SK-N-SH (cell line): Measurements from ENCODE around the gene NOTO. TPM values are rescaled to one million over a fixed set of nuclear protein-coding genes. Genes with fewer than 3 reads are reported as not detected.

Experiments
- CTCF ChIA-PET: fragments of 300-600, 350-600 bp; formaldehyde crosslinking; extraction: SDS; loops from one replicate; lab custom pipeline; 2021; lab: Yijun Ruan, JAX
- POLR2A ChIA-PET: fragments of 350-600 bp; sonication (Branson Sonifier 250); formaldehyde crosslinking; extraction: SDS; loops from one replicate; lab custom pipeline; 2020; ENCODE audit warnings: antibody characterized with exemption, inconsistent platforms; lab: Yijun Ruan, JAX
- DNase-seq: peaks from one replicate; pipeline ENCODE4 v3.0.0; 2012
- H2AFZ ChIP-seq: fragments of 200-600 bp; sonication (generic); 2 replicates; pipeline ENCODE4 v1.8.1; 2016; ENCODE audit warnings: antibody characterized with exemption, mild to moderate bottlenecking, low read depth
- H3F3A ChIP-seq: fragments of 200-600 bp; sonication (generic); replicated peaks from 2 replicates; pipeline ENCODE3; 2016; ENCODE audit warnings: antibody characterized with exemption, mild to moderate bottlenecking; ENCODE audit not compliant: insufficient read depth
- H3K27ac ChIP-seq, 2 experiments: fragments of 200-500 bp in 1 of 2; fragments of 200-600 bp in 1 of 2; sonication (Bioruptor generic) in 1 of 2; sonication (generic), shearing (Covaris generic) in 1 of 2; 2 replicates each; pipeline versions ENCODE4 v1.5.1 to v1.6.1; 2014 to 2016; ENCODE audit warnings: low read depth in 2 of 2, inconsistent platforms in 1 of 2, low read length in 1 of 2, mild to moderate bottlenecking in 1 of 2, mixed read lengths in 1 of 2
- H3K27me3 ChIP-seq: fragments of 200-600 bp; sonication (generic), shearing (Covaris generic); 2 replicates; pipeline ENCODE4 v1.6.1; 2016; ENCODE audit warnings: mixed run types; ENCODE audit not compliant: insufficient read depth
- H3K36me3 ChIP-seq, 2 experiments: fragments of 200-500 bp in 1 of 2; fragments of 200-600 bp in 1 of 2; sonication (Bioruptor generic) in 1 of 2; sonication (generic) in 1 of 2; replicated peaks in 1 of 2; 2 replicates each; pipeline versions ENCODE3 to v1.5.1; 2014 to 2016; ENCODE audit warnings: low read length in 1 of 2, mild to moderate bottlenecking in 1 of 2; ENCODE audit not compliant: insufficient read depth in 2 of 2, control insufficient read depth in 1 of 2
- H3K4me1 ChIP-seq, 2 experiments: fragments of 200-500 bp in 1 of 2; fragments of 200-600 bp in 1 of 2; sonication (Bioruptor generic) in 1 of 2; sonication (generic), shearing (Covaris generic) in 1 of 2; 2 replicates each; pipeline versions ENCODE4 v1.5.1 to v1.6.1; 2014 to 2016; ENCODE audit warnings: low read depth in 1 of 2, low read length in 1 of 2, mixed run types in 1 of 2; ENCODE audit not compliant: insufficient read depth in 2 of 2, control insufficient read depth in 1 of 2
- H3K4me2 ChIP-seq: fragments of 200-600 bp; sonication (generic), shearing (Covaris generic); 2 replicates; pipeline ENCODE4 v1.6.1; 2017; ENCODE audit warnings: mixed run types
- H3K4me3 ChIP-seq, 2 experiments: fragments of 200-500 bp in 1 of 2; fragments of 200-600 bp in 1 of 2; sonication (Bioruptor generic) in 1 of 2; sonication (generic), shearing (Covaris generic) in 1 of 2; 2 replicates each; pipeline versions ENCODE4 v1.5.1 to v1.8.1; 2014 to 2016; ENCODE audit warnings: low read depth in 2 of 2, inconsistent platforms in 1 of 2, low read length in 1 of 2, mild to moderate bottlenecking in 1 of 2, mixed read lengths in 1 of 2, moderate library complexity in 1 of 2
- H3K79me2 ChIP-seq: fragments of 200-600 bp; sonication (generic); 2 replicates; pipeline ENCODE4 v1.8.1; 2017; ENCODE audit warnings: mild to moderate bottlenecking; ENCODE audit not compliant: insufficient read depth
- H3K9ac ChIP-seq: fragments of 200-600 bp; sonication (generic); 2 replicates; pipeline ENCODE4 v1.6.1; 2017; ENCODE audit warnings: mixed run types
- H3K9me2 ChIP-seq: fragments of 200-600 bp; sonication (generic); 2 replicates; pipeline ENCODE4 v1.6.1; 2017; ENCODE audit warnings: mixed run types
- H3K9me3 ChIP-seq: fragments of 200-600 bp; sonication (generic); 2 replicates; pipeline ENCODE4 v1.6.1; 2017; ENCODE audit warnings: mixed run types, mild to moderate bottlenecking, moderate library complexity
- H4K20me1 ChIP-seq: fragments of 200-600 bp; sonication (generic); 2 replicates; pipeline ENCODE4 v1.6.1; 2017; ENCODE audit warnings: mild to moderate bottlenecking, mixed run types; ENCODE audit not compliant: insufficient read depth
- CHD2 ChIP-seq: fragments of 150-350 bp; IDR thresholded peaks from 2 replicates; pipeline ENCODE4 v1.6.1; 2018; ENCODE audit warnings: low read length; ENCODE audit not compliant: partially characterized antibody
- FOSL2 ChIP-seq: IDR thresholded peaks from 2 replicates; pipeline ENCODE4 v1.4.0; 2012; ENCODE audit warnings: low read depth, mild to moderate bottlenecking, moderate library complexity, borderline replicate concordance
- FOXJ3 ChIP-seq: sonication (generic); formaldehyde crosslinking; IDR thresholded peaks from 2 replicates; pipeline ENCODE4 v1.5.1; 2020; ENCODE audit warnings: mild to moderate bottlenecking, missing genetic modification reagents
- GABPA ChIP-seq: IDR thresholded peaks from 2 replicates; pipeline ENCODE4 v1.4.0; 2012; ENCODE audit warnings: low read depth, mild to moderate bottlenecking
- JUND ChIP-seq: IDR thresholded peaks from 2 replicates; pipeline ENCODE4 v1.4.0; 2012
- NRF1 ChIP-seq: IDR thresholded peaks from 2 replicates; pipeline ENCODE4 v1.6.1; 2012; ENCODE audit warnings: low read depth, mild to moderate bottlenecking, low read length
- RXRA ChIP-seq: IDR thresholded peaks from 2 replicates; pipeline ENCODE4 v1.4.0; 2012; ENCODE audit warnings: low read depth, mild to moderate bottlenecking, borderline replicate concordance
- SIN3A ChIP-seq: IDR thresholded peaks from 2 replicates; pipeline ENCODE4 v1.6.1; 2012; ENCODE audit warnings: low read depth, mild to moderate bottlenecking, low read length, moderate library complexity, borderline replicate concordance
- YY1 ChIP-seq: IDR thresholded peaks from 2 replicates; pipeline ENCODE4 v1.4.0; 2012; ENCODE audit warnings: low read depth, mild to moderate bottlenecking
- WGBS: methylation state at CpG from one replicate; pipeline ENCODE4 v1.1.6; 2017; ENCODE audit warnings: low lambda C conversion rate; 5-methylcytosine and 5-hydroxymethylcytosine counted together
- polyA plus RNA-seq, 3 experiments: library from polyadenylated mRNA; depleted of rRNA; stranded (reverse); fragments of >200 nt; gene quantifications; 2 replicates each; pipeline ENCODE4 v1.2.3, GENCODE V29; 2012
- TF ChIP-seq, protein P1 (sequence below): IDR thresholded peaks from 2 replicates; pipeline ENCODE4 v1.6.1; 2012; ENCODE audit warnings: mild to moderate bottlenecking, low read depth, low read length, moderate library complexity
- TF ChIP-seq, protein P2 (sequence below): IDR thresholded peaks from 2 replicates; pipeline ENCODE4 v1.4.0; 2012; ENCODE audit warnings: low read depth, borderline replicate concordance
- TF ChIP-seq, protein P3 (sequence below): IDR thresholded peaks from 2 replicates; pipeline ENCODE4 v1.4.0; 2012; ENCODE audit warnings: low read depth, borderline replicate concordance

The NOTO gene
- polyA plus RNA-seq, 1 of the 3 experiments (the other 2 are of a cell fraction) = not detected

DNA sequence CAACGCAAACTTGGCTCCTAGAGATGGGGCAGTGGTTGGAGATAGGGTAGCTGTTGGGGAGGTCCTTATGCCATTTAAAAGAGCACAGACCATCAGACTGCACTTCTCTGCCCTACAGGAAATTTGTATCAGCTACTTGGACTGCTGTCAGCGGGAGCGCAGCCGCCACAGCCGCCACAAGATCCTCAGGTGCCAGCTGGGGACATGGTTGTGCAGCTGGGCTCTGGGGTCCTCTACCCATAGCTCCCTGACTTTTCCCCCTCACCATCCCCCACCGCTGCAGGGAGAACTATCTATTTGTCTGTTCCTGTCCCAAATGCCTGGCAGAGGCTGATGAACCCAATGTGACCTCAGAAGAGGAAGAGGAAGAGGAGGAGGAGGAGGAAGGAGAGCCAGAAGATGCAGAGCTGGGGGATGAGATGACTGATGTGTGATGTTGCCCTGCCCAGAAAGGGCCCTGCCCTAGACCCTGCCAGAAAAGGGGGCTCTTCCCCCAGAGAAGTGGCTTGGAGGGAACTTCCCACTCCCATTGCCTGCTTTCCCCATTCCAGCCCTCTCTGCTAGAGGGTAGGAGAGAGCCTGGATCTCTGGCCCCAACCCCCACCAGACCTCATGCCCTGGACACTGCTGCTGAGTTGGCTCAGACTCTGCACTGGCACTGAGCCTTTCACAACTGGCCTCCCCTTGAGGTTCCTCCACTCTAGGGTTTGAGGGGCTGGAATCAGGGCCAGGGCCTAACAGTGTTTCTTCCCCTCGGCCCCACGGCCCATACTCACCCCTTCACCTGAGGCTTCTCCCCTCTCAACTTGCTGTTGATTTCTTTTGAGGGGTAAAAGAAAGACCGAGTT, 23.4 kb downstream of the NOTO start:
- TF ChIP-seq FOSL2 = no peak
- TF ChIP-seq RXRA = no peak
- TF ChIP-seq, protein P1, sequence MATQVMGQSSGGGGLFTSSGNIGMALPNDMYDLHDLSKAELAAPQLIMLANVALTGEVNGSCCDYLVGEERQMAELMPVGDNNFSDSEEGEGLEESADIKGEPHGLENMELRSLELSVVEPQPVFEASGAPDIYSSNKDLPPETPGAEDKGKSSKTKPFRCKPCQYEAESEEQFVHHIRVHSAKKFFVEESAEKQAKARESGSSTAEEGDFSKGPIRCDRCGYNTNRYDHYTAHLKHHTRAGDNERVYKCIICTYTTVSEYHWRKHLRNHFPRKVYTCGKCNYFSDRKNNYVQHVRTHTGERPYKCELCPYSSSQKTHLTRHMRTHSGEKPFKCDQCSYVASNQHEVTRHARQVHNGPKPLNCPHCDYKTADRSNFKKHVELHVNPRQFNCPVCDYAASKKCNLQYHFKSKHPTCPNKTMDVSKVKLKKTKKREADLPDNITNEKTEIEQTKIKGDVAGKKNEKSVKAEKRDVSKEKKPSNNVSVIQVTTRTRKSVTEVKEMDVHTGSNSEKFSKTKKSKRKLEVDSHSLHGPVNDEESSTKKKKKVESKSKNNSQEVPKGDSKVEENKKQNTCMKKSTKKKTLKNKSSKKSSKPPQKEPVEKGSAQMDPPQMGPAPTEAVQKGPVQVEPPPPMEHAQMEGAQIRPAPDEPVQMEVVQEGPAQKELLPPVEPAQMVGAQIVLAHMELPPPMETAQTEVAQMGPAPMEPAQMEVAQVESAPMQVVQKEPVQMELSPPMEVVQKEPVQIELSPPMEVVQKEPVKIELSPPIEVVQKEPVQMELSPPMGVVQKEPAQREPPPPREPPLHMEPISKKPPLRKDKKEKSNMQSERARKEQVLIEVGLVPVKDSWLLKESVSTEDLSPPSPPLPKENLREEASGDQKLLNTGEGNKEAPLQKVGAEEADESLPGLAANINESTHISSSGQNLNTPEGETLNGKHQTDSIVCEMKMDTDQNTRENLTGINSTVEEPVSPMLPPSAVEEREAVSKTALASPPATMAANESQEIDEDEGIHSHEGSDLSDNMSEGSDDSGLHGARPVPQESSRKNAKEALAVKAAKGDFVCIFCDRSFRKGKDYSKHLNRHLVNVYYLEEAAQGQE = no peak
- no peak for TF ChIP-seq FOXJ3 (CRISPR knock-in tag)
- no peak for TF ChIP-seq CHD2
- TF ChIP-seq, protein P2, sequence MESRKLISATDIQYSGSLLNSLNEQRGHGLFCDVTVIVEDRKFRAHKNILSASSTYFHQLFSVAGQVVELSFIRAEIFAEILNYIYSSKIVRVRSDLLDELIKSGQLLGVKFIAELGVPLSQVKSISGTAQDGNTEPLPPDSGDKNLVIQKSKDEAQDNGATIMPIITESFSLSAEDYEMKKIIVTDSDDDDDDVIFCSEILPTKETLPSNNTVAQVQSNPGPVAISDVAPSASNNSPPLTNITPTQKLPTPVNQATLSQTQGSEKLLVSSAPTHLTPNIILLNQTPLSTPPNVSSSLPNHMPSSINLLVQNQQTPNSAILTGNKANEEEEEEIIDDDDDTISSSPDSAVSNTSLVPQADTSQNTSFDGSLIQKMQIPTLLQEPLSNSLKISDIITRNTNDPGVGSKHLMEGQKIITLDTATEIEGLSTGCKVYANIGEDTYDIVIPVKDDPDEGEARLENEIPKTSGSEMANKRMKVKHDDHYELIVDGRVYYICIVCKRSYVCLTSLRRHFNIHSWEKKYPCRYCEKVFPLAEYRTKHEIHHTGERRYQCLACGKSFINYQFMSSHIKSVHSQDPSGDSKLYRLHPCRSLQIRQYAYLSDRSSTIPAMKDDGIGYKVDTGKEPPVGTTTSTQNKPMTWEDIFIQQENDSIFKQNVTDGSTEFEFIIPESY = no peak
- no peak for TF ChIP-seq NRF1
- Histone ChIP-seq H4K20me1 (no peaks in the 10 kb centered on the region), H3F3A (no peaks in the 10 kb centered on the region), H2AFZ (no peak overlapping the region), H3K4me3 (no peak overlapping the region), H3K9me2 (no peaks in the 10 kb centered on the region), H3K27me3 (no peaks in the 10 kb centered on the region), H3K36me3 (peaks cover 13 to 45% of the 10 kb centered on the region in 2 experiments), H3K4me2 (no peak overlapping the region), H3K9ac (no peak overlapping the region), H3K79me2 (no peaks in the 10 kb centered on the region), H3K27ac (no peak overlapping the region), H3K9me3 (no peaks in the 10 kb centered on the region), H3K4me1 (no peaks in the 10 kb centered on the region)
- CTCF ChIA-PET = interaction anchor here (1.3 to 2.4 kb wide), 2 partner anchors 13 to 48 kb away, joined by 5 to 11 read pairs; no protein-coding TSS in a partner anchor
- 97% methylated on average over 8 of the region's 9 CpGs for WGBS
- POLR2A ChIA-PET = no interaction called here
- no peak for DNase-seq

DNA sequence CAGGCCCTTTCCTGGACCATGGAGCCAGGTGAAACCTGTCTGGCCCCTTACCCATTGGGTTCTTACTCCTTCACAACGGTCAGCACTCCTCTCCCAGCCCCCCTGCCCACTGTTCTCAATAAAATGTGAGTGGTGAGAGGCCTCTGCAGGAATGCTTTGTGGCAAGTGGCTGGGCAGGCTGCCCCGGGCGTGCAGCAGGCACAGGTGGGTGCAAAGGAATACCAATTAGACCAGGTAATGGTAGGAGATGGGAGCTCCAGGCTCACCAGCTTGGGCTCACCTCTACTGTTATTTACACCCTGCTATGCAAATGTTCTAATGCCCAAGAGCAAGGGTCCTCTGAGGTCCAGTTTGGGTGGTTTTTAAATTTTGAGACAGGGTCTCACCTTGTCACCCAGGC, 24.7 kb downstream of the NOTO start:
- Histone ChIP-seq H3K9ac (no peak overlapping the region), H3F3A (no peaks in the 10 kb centered on the region), H3K79me2 (no peaks in the 10 kb centered on the region), H3K27me3 (no peaks in the 10 kb centered on the region), H3K4me1 (no peaks in the 10 kb centered on the region), H3K9me2 (no peaks in the 10 kb centered on the region), H3K4me2 (no peak overlapping the region), H4K20me1 (no peaks in the 10 kb centered on the region), H3K4me3 (no peak overlapping the region), H3K9me3 (no peaks in the 10 kb centered on the region), H3K36me3 (peaks cover 7 to 32% of the 10 kb centered on the region in 2 experiments), H3K27ac (no peak overlapping the region), H2AFZ (no peak overlapping the region)
- ChIA-PET POLR2A (no interaction called here), CTCF (no interaction called here)
- DNase-seq = no peak
- WGBS = no CpG with 5 or more reads among the region's 3 CpGs
- TF ChIP-seq YY1 (no peak), FOSL2 (no peak), SIN3A (no peak), GABPA (no peak), JUND (no peak)
- TF ChIP-seq, protein P3, sequence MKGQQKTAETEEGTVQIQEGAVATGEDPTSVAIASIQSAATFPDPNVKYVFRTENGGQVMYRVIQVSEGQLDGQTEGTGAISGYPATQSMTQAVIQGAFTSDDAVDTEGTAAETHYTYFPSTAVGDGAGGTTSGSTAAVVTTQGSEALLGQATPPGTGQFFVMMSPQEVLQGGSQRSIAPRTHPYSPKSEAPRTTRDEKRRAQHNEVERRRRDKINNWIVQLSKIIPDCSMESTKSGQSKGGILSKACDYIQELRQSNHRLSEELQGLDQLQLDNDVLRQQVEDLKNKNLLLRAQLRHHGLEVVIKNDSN = no peak
